Tibial artery (tissue), 4 donors: Measurements from ENCODE around the gene KRT33A.
"Not testable (repeated sequence)": the region's sequence is repeated elsewhere in the genome, so short reads cannot be mapped to it uniquely, and the experiment has no call there.

Experiments used
- DNase-seq, 2 donors: peaks; one replicate each; pipeline ENCODE4 v3.0.0-alpha.2; 2019
- H3K27ac ChIP-seq, 2 donors: fragments of 200-600 bp; sonication (generic) in 1 of 2; 1 replicate in 1 of 2; 2 replicates in 1 of 2; pipeline ENCODE4 v1.5.1; 2018 to 2019; ENCODE audit warnings: mild to moderate bottlenecking in 1 of 2
- H3K27me3 ChIP-seq, 2 donors: fragments of 200-600 bp; sonication (generic) in 1 of 2; one replicate each; pipeline versions ENCODE4 v1.5.1 to v1.6.0; 2016 to 2019
- H3K36me3 ChIP-seq, 3 donors: fragments of 200-600 bp; sonication (generic) in 2 of 3; one replicate each; pipeline ENCODE4 v1.5.1; 2016 to 2019; ENCODE audit warnings: mild to moderate bottlenecking in 2 of 3
- H3K4me1 ChIP-seq, 4 donors: fragments of 200-600 bp; sonication (generic) in 2 of 4; 1 replicate in 3 of 4; 2 replicates in 1 of 4; pipeline ENCODE4 v1.5.1; 2016 to 2019
- H3K4me3 ChIP-seq, 2 donors: fragments of 200-600 bp; sonication (generic) in 1 of 2; 1 replicate in 1 of 2; 2 replicates in 1 of 2; pipeline ENCODE4 v1.5.1; 2018 to 2019; ENCODE audit warnings: mild to moderate bottlenecking in 2 of 2
- H3K9me3 ChIP-seq, 3 donors: fragments of 200-600 bp; sonication (generic) in 1 of 3; one replicate each; pipeline ENCODE4 v1.5.1; 2016 to 2019
- intact Hi-C: fragments of 100-400 bp; cut with DNase I; formaldehyde crosslinking; loops from one replicate; pipeline ENCODE4 v1.15.0; 2023; ENCODE audit warnings: low total_unique reads
- TF ChIP-seq, protein P1 (sequence below), 2 experiments: fragments of 200-600 bp in 1 of 2; fragments of 450-650 bp in 1 of 2; IDR thresholded peaks; one replicate each; pipeline ENCODE4 v1.5.1; 2017 to 2019; ENCODE audit warnings: antibody characterized with exemption in 2 of 2, mild to moderate bottlenecking in 1 of 2, moderate library complexity in 1 of 2

KRT33A gene

GRCh38 chr17:41354536-41354935 is 3.9 kb upstream of the KRT33A start:
- TF ChIP-seq, protein P1, sequence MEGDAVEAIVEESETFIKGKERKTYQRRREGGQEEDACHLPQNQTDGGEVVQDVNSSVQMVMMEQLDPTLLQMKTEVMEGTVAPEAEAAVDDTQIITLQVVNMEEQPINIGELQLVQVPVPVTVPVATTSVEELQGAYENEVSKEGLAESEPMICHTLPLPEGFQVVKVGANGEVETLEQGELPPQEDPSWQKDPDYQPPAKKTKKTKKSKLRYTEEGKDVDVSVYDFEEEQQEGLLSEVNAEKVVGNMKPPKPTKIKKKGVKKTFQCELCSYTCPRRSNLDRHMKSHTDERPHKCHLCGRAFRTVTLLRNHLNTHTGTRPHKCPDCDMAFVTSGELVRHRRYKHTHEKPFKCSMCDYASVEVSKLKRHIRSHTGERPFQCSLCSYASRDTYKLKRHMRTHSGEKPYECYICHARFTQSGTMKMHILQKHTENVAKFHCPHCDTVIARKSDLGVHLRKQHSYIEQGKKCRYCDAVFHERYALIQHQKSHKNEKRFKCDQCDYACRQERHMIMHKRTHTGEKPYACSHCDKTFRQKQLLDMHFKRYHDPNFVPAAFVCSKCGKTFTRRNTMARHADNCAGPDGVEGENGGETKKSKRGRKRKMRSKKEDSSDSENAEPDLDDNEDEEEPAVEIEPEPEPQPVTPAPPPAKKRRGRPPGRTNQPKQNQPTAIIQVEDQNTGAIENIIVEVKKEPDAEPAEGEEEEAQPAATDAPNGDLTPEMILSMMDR (IDR thresholded peaks at IDR 0.05): no peak
- Histone ChIP-seq H3K4me1 (no peaks in the 10 kb centered on the region), H3K27ac (no peak overlapping the region), H3K9me3 (peaks cover 0 to 5% (median 0%) of the 10 kb centered on the region in 3 donors), H3K36me3 (no peaks in the 10 kb centered on the region), H3K27me3 (no peaks in the 10 kb centered on the region), H3K4me3 (no peak overlapping the region)
- DNase-seq: no peak
- intact Hi-C loops: no loop called here

GRCh38 chr17:41352597-41353366 is 2.2 kb upstream of the KRT33A start:
- TF ChIP-seq, protein P1 (IDR thresholded peaks at IDR 0.05): no peak
- Histone ChIP-seq H3K36me3 (no peaks in the 10 kb centered on the region), H3K4me3 (no peak overlapping the region), H3K27me3 (no peaks in the 10 kb centered on the region), H3K9me3 (peaks cover 0 to 5% (median 0%) of the 10 kb centered on the region in 3 donors), H3K4me1 (no peaks in the 10 kb centered on the region), H3K27ac (no peak overlapping the region)
- no peak for DNase-seq
- intact Hi-C loops: no loop called here

GRCh38 chr17:41351177-41351576 is 549 bp upstream of the KRT33A start:
- no peaks in the 10 kb centered on the region for H3K27me3 ChIP-seq
- DNase-seq: no peak
- peaks cover 0 to 2% (median 0%) of the 10 kb centered on the region in 3 donors for H3K9me3 ChIP-seq
- H3K4me3 ChIP-seq: no peak overlapping the region
- no peak overlapping the region for H3K27ac ChIP-seq
- TF ChIP-seq, protein P1 (IDR thresholded peaks at IDR 0.05): no peak
- H3K36me3 ChIP-seq: no peaks in the 10 kb centered on the region
- no peaks in the 10 kb centered on the region for H3K4me1 ChIP-seq
- intact Hi-C loops: no loop called here

DNA sequence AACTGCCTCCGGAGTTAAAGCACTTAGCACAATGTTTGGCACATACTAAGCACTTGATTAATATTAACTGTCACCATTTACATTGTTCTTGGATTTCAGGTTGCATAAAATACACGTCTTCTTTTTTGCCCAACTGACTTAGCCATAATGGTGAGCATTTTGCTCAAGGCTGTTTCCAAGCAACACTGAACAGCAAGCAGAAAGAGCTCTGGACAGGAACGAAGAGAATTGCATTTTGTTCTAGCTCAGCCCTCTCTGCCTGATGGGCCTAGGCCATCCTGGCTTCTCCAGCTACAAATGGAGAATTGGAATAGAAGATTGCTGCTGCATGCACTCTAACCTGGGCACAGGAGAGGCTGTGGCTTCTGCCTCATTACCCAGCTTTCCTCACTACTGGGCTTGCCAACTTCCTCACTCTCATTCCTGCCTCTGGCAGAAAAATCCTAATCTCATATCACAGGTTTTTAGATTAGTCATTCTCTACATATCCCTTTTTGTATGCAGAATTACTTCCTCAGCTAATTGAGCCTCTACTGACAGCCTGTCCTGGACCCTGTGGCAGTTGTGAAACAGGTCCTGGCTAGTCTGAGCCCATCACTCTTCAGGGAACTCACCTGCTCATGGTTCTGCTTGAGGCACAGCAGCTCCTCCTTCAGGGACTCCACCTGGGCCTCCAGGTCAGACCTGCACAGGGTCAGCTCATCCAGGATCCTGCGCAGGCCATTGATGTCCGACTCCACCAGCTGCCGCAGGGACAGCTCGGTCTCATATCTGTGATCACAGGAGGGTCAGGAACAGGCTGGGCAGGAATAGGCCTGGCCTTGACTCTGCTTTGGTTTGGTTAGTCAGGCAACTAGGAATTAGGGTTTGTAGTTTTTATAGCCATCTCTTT is 2.5 kb downstream of the KRT33A start:
- no peak overlapping the region for H3K27ac ChIP-seq

GRCh38 chr17:41346421-41346820 is 4.2 kb downstream of the KRT33A start:
- H3K4me1 ChIP-seq, H3K36me3 ChIP-seq, intact Hi-C loops, H3K4me3 ChIP-seq, H3K27ac ChIP-seq, H3K9me3 ChIP-seq, H3K27me3 ChIP-seq, DNase-seq: not testable (repeated sequence)

More for the DNA sequence above, 2.5 kb downstream of the KRT33A start:
- H3K36me3 ChIP-seq: no peaks in the 10 kb centered on the region
- intact Hi-C loops: no loop called here
- no peaks in the 10 kb centered on the region for H3K4me1 ChIP-seq
- TF ChIP-seq, protein P1 (IDR thresholded peaks at IDR 0.05): no peak
- H3K9me3 ChIP-seq: no peaks in the 10 kb centered on the region
- no peak overlapping the region for H3K4me3 ChIP-seq
- H3K27me3 ChIP-seq: no peaks in the 10 kb centered on the region
- no peak for DNase-seq

DNA sequence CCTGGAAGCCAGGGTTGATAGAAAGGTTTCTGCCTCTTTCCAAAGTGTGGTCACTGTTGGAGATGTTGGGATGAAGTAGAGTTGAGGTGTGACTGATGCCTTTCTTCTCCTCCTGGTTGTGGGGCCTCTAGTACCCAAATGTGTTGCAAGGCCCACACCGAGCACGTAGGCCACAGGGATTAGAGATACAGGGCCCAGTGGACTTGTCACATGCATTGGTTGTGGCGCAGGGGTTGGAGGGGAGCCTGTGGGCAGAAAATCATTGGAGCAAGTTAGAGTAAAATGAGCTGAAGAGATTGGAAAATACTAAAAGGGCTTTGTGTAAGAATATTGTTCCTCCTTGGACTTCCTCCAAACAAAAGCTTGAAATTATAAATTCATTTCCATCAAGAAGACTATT is 4.6 kb downstream of the KRT33A start:
- no peak overlapping the region for H3K4me3 ChIP-seq
- TF ChIP-seq, protein P1 (IDR thresholded peaks at IDR 0.05): no peak
- no peaks in the 10 kb centered on the region for H3K9me3 ChIP-seq
- H3K36me3 ChIP-seq: no peaks in the 10 kb centered on the region
- H3K4me1 ChIP-seq: no peaks in the 10 kb centered on the region
- no peaks in the 10 kb centered on the region for H3K27me3 ChIP-seq
- intact Hi-C loops: no loop called here
- no peak overlapping the region for H3K27ac ChIP-seq
- no peak for DNase-seq
